ENCODE measurements around the gene SSBP1.

DNA sequence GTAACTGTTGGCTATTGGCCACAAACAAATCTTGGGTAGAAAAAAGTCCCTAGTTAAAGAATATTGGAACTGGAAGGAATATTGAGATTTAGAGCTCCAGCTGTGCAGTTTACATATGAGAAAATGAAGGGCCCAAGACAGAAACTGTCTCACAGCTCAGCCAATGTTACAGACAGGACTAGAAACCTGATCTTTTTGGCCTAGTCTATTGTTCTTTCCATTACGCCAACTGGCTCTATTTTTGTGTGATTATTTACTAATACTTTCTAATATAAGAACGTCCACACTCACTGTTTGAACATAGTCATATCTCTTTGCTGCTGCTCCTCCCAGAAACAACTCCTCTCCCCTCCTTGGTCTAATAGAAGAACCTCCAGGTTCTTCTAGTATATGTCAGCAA lies 28.8 kb upstream of the SSBP1 start:
- TF ChIP-seq, protein P1, sequence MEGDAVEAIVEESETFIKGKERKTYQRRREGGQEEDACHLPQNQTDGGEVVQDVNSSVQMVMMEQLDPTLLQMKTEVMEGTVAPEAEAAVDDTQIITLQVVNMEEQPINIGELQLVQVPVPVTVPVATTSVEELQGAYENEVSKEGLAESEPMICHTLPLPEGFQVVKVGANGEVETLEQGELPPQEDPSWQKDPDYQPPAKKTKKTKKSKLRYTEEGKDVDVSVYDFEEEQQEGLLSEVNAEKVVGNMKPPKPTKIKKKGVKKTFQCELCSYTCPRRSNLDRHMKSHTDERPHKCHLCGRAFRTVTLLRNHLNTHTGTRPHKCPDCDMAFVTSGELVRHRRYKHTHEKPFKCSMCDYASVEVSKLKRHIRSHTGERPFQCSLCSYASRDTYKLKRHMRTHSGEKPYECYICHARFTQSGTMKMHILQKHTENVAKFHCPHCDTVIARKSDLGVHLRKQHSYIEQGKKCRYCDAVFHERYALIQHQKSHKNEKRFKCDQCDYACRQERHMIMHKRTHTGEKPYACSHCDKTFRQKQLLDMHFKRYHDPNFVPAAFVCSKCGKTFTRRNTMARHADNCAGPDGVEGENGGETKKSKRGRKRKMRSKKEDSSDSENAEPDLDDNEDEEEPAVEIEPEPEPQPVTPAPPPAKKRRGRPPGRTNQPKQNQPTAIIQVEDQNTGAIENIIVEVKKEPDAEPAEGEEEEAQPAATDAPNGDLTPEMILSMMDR (IDR thresholded peaks at IDR 0.05), result no peak
- no peak for TF ChIP-seq POLR2A (IDR thresholded peaks at IDR 0.05)

All from heart left ventricle (tissue), 13 donors.